Vagina (tissue), 2 donors: ENCODE results near the gene TPCN2. TPM values are rescaled to one million over a fixed set of nuclear protein-coding genes. Genes with fewer than 3 reads are reported as not detected.
A peak's percentile ranks its signal among the peaks of the same experiment; 100 is the strongest.

Experiments
- DNase-seq, 2 donors: peaks; one replicate each; pipeline ENCODE4 v3.0.0-alpha.2; 2017; ENCODE audit errors: extremely low spot score in 2 of 2
- H3K27ac ChIP-seq: fragments of 200-600 bp; sonication (generic); one replicate; pipeline ENCODE4 v1.5.1; 2019
- H3K27me3 ChIP-seq: fragments of 200-600 bp; sonication (generic); one replicate; pipeline ENCODE4 v1.5.1; 2019
- H3K36me3 ChIP-seq, 2 donors: fragments of 200-600 bp; sonication (generic); one replicate each; pipeline ENCODE4 v1.5.1; 2017 to 2019
- H3K4me1 ChIP-seq: fragments of 200-600 bp; sonication (generic); one replicate; pipeline ENCODE4 v1.5.1; 2019
- H3K4me3 ChIP-seq, 2 donors: fragments of 200-600 bp; sonication (generic); 1 replicate in 1 of 2; 2 replicates in 1 of 2; pipeline ENCODE4 v1.5.1; 2016 to 2019
- H3K9me3 ChIP-seq: fragments of 200-600 bp; sonication (generic); one replicate; pipeline ENCODE4 v1.5.1; 2019
- CTCF ChIP-seq, 3 experiments: fragments of 450-650 bp in 2 of 3; fragments of 200-600 bp in 1 of 3; sonication (generic) in 1 of 3; IDR thresholded peaks; one replicate each; pipeline ENCODE4 v1.5.1; 2017 to 2019; ENCODE audit warnings: antibody characterized with exemption in 3 of 3, mild to moderate bottlenecking in 2 of 3, moderate library complexity in 2 of 3
- POLR2A ChIP-seq, 2 donors: fragments of 450-650 bp; IDR thresholded peaks; one replicate each; pipeline ENCODE4 v1.6.1; 2017; ENCODE audit warnings: antibody characterized with exemption in 2 of 2, mild to moderate bottlenecking in 2 of 2, moderate library complexity in 2 of 2
- POLR2AphosphoS5 ChIP-seq, 2 donors: sonication (generic); formaldehyde crosslinking; IDR thresholded peaks; one replicate each; pipeline ENCODE4 v1.9.0; 2017; ENCODE audit warnings: antibody characterized with exemption in 2 of 2, mild to moderate bottlenecking in 2 of 2, low read depth in 1 of 2; ENCODE audit not compliant: insufficient read depth in 1 of 2
- intact Hi-C: fragments of 100-400 bp; cut with DNase I; formaldehyde crosslinking; loops from one replicate; pipeline ENCODE4 v1.15.1; 2023
- total RNA-seq: library from RNA; depleted of rRNA; stranded (reverse); fragments of >200 nt; gene quantifications from one replicate; pipeline ENCODE4 v1.2.3, GENCODE V29; 2016

The TPCN2 gene
- total RNA-seq, 1 donor from 2014 or later: 21.1 TPM

- peaks cover 72% of the 10 kb centered on the region for H3K4me1 ChIP-seq
- intact Hi-C loops: loop anchor here (5.0 kb wide), 1 partner anchor 54 kb away; no protein-coding TSS in a partner anchor
- H3K27me3 ChIP-seq: no peaks in the 10 kb centered on the region
- H3K4me3 ChIP-seq: no peak overlapping the region
- TF ChIP-seq CTCF (IDR thresholded peaks at IDR 0.05) (no peak), POLR2AphosphoS5 (IDR thresholded peaks at IDR 0.05; ENCODE audit: insufficient read depth in 1 of 2, low read depth in 1 of 2) (peak in 1 of 2 donors; percentile 12), POLR2A (IDR thresholded peaks at IDR 0.05) (no peak)
- H3K27ac ChIP-seq: peak overlapping the region; percentile 82
- peaks cover 5 to 17% of the 10 kb centered on the region in 2 donors for H3K36me3 ChIP-seq
- DNase-seq: no peak
- H3K9me3 ChIP-seq: no peaks in the 10 kb centered on the region
Measured at GRCh38 chr11:69001243-69002081, 47.3 kb upstream of the TPCN2 start.

- Histone ChIP-seq H3K27me3 (no peaks in the 10 kb centered on the region), H3K4me1 (peaks cover 74% of the 10 kb centered on the region), H3K36me3 (peaks cover 5 to 17% of the 10 kb centered on the region in 2 donors), H3K4me3 (no peak overlapping the region), H3K27ac (peak overlapping the region; percentile 82), H3K9me3 (no peaks in the 10 kb centered on the region)
- DNase-seq: no peak
- TF ChIP-seq POLR2AphosphoS5 (IDR thresholded peaks at IDR 0.05; ENCODE audit: insufficient read depth in 1 of 2, low read depth in 1 of 2): no peak
- intact Hi-C loops: loop anchor here (5.0 kb wide), 1 partner anchor 55 kb away; no protein-coding TSS in a partner anchor
Measured at GRCh38 chr11:69002110-69002569, 46.6 kb upstream of the TPCN2 start.

- peaks cover 77% of the 10 kb centered on the region for H3K4me1 ChIP-seq
- H3K27ac ChIP-seq: peak overlapping the region; percentile 82
Measured at GRCh38 chr11:69002570-69003231, 46.0 kb upstream of the TPCN2 start.

GRCh38 chr11:69003301-69003865, 45.3 kb upstream of the TPCN2 start:
- Histone ChIP-seq H3K9me3 (no peaks in the 10 kb centered on the region), H3K4me3 (no peak overlapping the region), H3K36me3 (peaks cover 5 to 17% of the 10 kb centered on the region in 2 donors), H3K4me1 (peaks cover 77% of the 10 kb centered on the region), H3K27ac (peak overlapping the region; percentile 82), H3K27me3 (no peaks in the 10 kb centered on the region)
- TF ChIP-seq POLR2AphosphoS5 (IDR thresholded peaks at IDR 0.05; ENCODE audit: insufficient read depth in 1 of 2, low read depth in 1 of 2): no peak
- DNase-seq: peak in 1 of 2 donors; percentile 77
- intact Hi-C loops: loop anchor here (5.0 kb wide), 1 partner anchor 56 kb away; no protein-coding TSS in a partner anchor

More at GRCh38 chr11:69002570-69003231, 46.0 kb upstream of the TPCN2 start:
- H3K36me3 ChIP-seq: peaks cover 5 to 17% of the 10 kb centered on the region in 2 donors
- intact Hi-C loops: loop anchor here (5.0 kb wide), 1 partner anchor 55 kb away; no protein-coding TSS in a partner anchor
- no peaks in the 10 kb centered on the region for H3K9me3 ChIP-seq
- no peak for DNase-seq
- TF ChIP-seq POLR2AphosphoS5 (IDR thresholded peaks at IDR 0.05; ENCODE audit: insufficient read depth in 1 of 2, low read depth in 1 of 2): peak in 1 of 2 donors; percentile 31
- no peak for TF ChIP-seq CTCF (IDR thresholded peaks at IDR 0.05)
- no peak for TF ChIP-seq POLR2A (IDR thresholded peaks at IDR 0.05)
- no peaks in the 10 kb centered on the region for H3K27me3 ChIP-seq
- no peak overlapping the region for H3K4me3 ChIP-seq

- peak overlapping the region; percentile 82 for H3K27ac ChIP-seq
- peaks cover 77% of the 10 kb centered on the region for H3K4me1 ChIP-seq
- DNase-seq: peak in 1 of 2 donors; percentile 82
- TF ChIP-seq POLR2A (IDR thresholded peaks at IDR 0.05) (no peak), POLR2AphosphoS5 (IDR thresholded peaks at IDR 0.05; ENCODE audit: insufficient read depth in 1 of 2, low read depth in 1 of 2) (no peak), CTCF (IDR thresholded peaks at IDR 0.05) (no peak)
- intact Hi-C loops: loop anchor here (5.0 kb wide), 1 partner anchor 57 kb away; no protein-coding TSS in a partner anchor
- H3K27me3 ChIP-seq: no peaks in the 10 kb centered on the region
- H3K36me3 ChIP-seq: peaks cover 5 to 17% of the 10 kb centered on the region in 2 donors
- H3K4me3 ChIP-seq: no peak overlapping the region
- no peaks in the 10 kb centered on the region for H3K9me3 ChIP-seq
Measured at GRCh38 chr11:69003866-69004367, 44.8 kb upstream of the TPCN2 start.
